PC-9 (cell line): ENCODE measurements around the gene COL4A6. TPM values are rescaled to one million over a fixed set of nuclear protein-coding genes. Genes with fewer than 3 reads are reported as not detected.

Experiments
- BruUV-seq: library from RNA; stranded (reverse); fragments of 400-500 nt; replicated peaks from 2 replicates; lab custom pipeline; 2021; lab: Mats Ljungman, UMichigan
- CTCF ChIA-PET: fragments of 300-600 bp; sonication (Branson Sonifier 250); formaldehyde crosslinking; loops from one replicate; lab custom pipeline; 2022; ENCODE audit warnings: antibody characterized with exemption; lab: Charles Lee
- POLR2A ChIA-PET: fragments of 300-600 bp; sonication (Branson Sonifier 250); formaldehyde crosslinking; loops from one replicate; lab custom pipeline; 2022; ENCODE audit warnings: antibody characterized with exemption; ENCODE audit not compliant: unreplicated experiment; lab: Charles Lee
- DNase-seq, 2 experiments: peaks; one replicate each; pipeline versions ENCODE4 v3.0.0 to v3.0.0-alpha.2; 2015 to 2022; ENCODE audit warnings: mixed read lengths in 1 of 2
- H2AFZ ChIP-seq: fragments of 200-600 bp; sonication (generic); 2 replicates; pipeline ENCODE4 v1.8.1; 2017; ENCODE audit warnings: antibody characterized with exemption
- H3F3A ChIP-seq: fragments of 200-600 bp; sonication (generic); 2 replicates; pipeline ENCODE4 v1.8.1; 2017; ENCODE audit warnings: antibody characterized with exemption, mild to moderate bottlenecking, low read depth; ENCODE audit not compliant: insufficient read depth
- H3K27ac ChIP-seq: fragments of 200-600 bp; sonication (generic); 2 replicates; pipeline ENCODE4 v1.6.1; 2016; ENCODE audit warnings: mixed run types
- H3K27me3 ChIP-seq: fragments of 200-600 bp; sonication (generic); 2 replicates; pipeline ENCODE4 v1.6.1; 2016; ENCODE audit warnings: low read depth, mixed run types; ENCODE audit not compliant: insufficient read depth
- H3K36me3 ChIP-seq: fragments of 200-600 bp; sonication (generic); 2 replicates; pipeline ENCODE4 v1.6.1; 2016; ENCODE audit warnings: low read depth, mixed run types
- H3K4me1 ChIP-seq: fragments of 200-600 bp; sonication (generic); replicated peaks from 2 replicates; pipeline ENCODE4 v1.6.1; 2016; ENCODE audit warnings: mixed run types; ENCODE audit not compliant: insufficient read depth
- H3K4me2 ChIP-seq: fragments of 200-600 bp; sonication (generic); 2 replicates; pipeline ENCODE4 v1.6.1; 2017; ENCODE audit warnings: mixed run types
- H3K4me3 ChIP-seq: fragments of 200-600 bp; sonication (generic); 2 replicates; pipeline ENCODE4 v1.6.1; 2016; ENCODE audit warnings: mixed run types
- H3K79me2 ChIP-seq: fragments of 200-600 bp; sonication (generic); 2 replicates; pipeline ENCODE4 v1.6.1; 2017; ENCODE audit warnings: low read depth, mixed run types
- H3K9me2 ChIP-seq: fragments of 200-600 bp; sonication (generic); 2 replicates; pipeline ENCODE4 v1.8.1; 2017; ENCODE audit warnings: mild to moderate bottlenecking; ENCODE audit not compliant: insufficient read depth
- H3K9me3 ChIP-seq: fragments of 200-600 bp; sonication (generic); 2 replicates; pipeline ENCODE4 v1.8.1; 2016; ENCODE audit warnings: low read depth; ENCODE audit not compliant: insufficient read depth
- H4K20me1 ChIP-seq: fragments of 200-600 bp; sonication (generic); 2 replicates; pipeline ENCODE4 v1.8.1; 2017; ENCODE audit not compliant: insufficient read depth
- CTCF ChIP-seq: fragments of 200-600 bp; sonication (generic); conservative IDR thresholded peaks from 2 replicates; pipeline ENCODE4 v1.6.1; 2017; ENCODE audit warnings: mixed run types, antibody characterized with exemption, mild to moderate bottlenecking, moderate library complexity
- EZH2 ChIP-seq: fragments of 200-600 bp; sonication (generic); IDR thresholded peaks from 2 replicates; pipeline ENCODE4 v1.8.0; 2017; ENCODE audit warnings: antibody characterized with exemption, low read depth
- intact Hi-C: fragments of 100-400 bp; cut with micrococcal nuclease; formaldehyde crosslinking; loops from one replicate; pipeline ENCODE4 v1.10.0; 2022; ENCODE audit not compliant: unreplicated experiment
- total RNA-seq: library from RNA; stranded (reverse); gene quantifications from 2 replicates; pipeline ENCODE4 v1.2.3, GENCODE V29; 2021

The COL4A6 gene
- total RNA-seq, 1 experiment from 2014 or later: 15.5 TPM

GRCh38 chrX:108299704-108300103 is 138.5 kb downstream of the COL4A6 start:
- H3K9me2 ChIP-seq: 0 out of 2 replicates have a peak, but pooled peaks cover 3% of the 10 kb centered on the region
- H3K4me3 ChIP-seq: no peak overlapping the region
- no peaks in the 10 kb centered on the region for H3K4me1 ChIP-seq
- intact Hi-C loops: loop anchor here (10.0 kb wide), 1 partner anchor 235 kb away; no protein-coding TSS in a partner anchor
- ChIA-PET CTCF (no interaction called here), POLR2A (no interaction called here)
- TF ChIP-seq CTCF (no peak), EZH2 (no peak)
- BruUV-seq: no TSS peak
- no peak overlapping the region for H2AFZ ChIP-seq
- H3K79me2 ChIP-seq: no peaks in the 10 kb centered on the region
- 0 out of 2 replicates have a peak, but pooled peaks cover 3% of the 10 kb centered on the region for H3K9me3 ChIP-seq
- no peaks in the 10 kb centered on the region for H3K36me3 ChIP-seq
- H3K27me3 ChIP-seq: no peaks in the 10 kb centered on the region
- H3F3A ChIP-seq: no peaks in the 10 kb centered on the region
- no peak for DNase-seq
- H3K27ac ChIP-seq: no peak overlapping the region
- H3K4me2 ChIP-seq: no peak overlapping the region
- H4K20me1 ChIP-seq: no peaks in the 10 kb centered on the region

GRCh38 chrX:108299101-108299591 is 139.1 kb downstream of the COL4A6 start:
- TF ChIP-seq CTCF (no peak), EZH2 (no peak)
- no TSS peak for BruUV-seq
- Histone ChIP-seq H3F3A (no peaks in the 10 kb centered on the region), H3K9me3 (0 out of 2 replicates have a peak, but pooled peaks cover 3% of the 10 kb centered on the region), H4K20me1 (no peaks in the 10 kb centered on the region), H3K79me2 (no peaks in the 10 kb centered on the region), H3K4me3 (no peak overlapping the region), H3K9me2 (0 out of 2 replicates have a peak, but pooled peaks cover 3% of the 10 kb centered on the region), H2AFZ (no peak overlapping the region), H3K4me2 (no peak overlapping the region), H3K4me1 (no peaks in the 10 kb centered on the region), H3K36me3 (no peaks in the 10 kb centered on the region), H3K27me3 (no peaks in the 10 kb centered on the region), H3K27ac (no peak overlapping the region)
- intact Hi-C loops: no loop called here
- POLR2A ChIA-PET: no interaction called here
- CTCF ChIA-PET: no interaction called here
- DNase-seq: no peak

GRCh38 chrX:108298165-108298602 is 140.0 kb downstream of the COL4A6 start:
- H3K9me2 ChIP-seq: 0 out of 2 replicates have a peak, but pooled peaks cover 3% of the 10 kb centered on the region
- CTCF ChIA-PET: no interaction called here
- no peaks in the 10 kb centered on the region for H3F3A ChIP-seq
- no peak overlapping the region for H3K4me3 ChIP-seq
- TF ChIP-seq CTCF: no peak
- no peak for TF ChIP-seq EZH2
- H3K36me3 ChIP-seq: no peaks in the 10 kb centered on the region
- H3K27ac ChIP-seq: no peak overlapping the region
- H2AFZ ChIP-seq: no peak overlapping the region
- no peaks in the 10 kb centered on the region for H4K20me1 ChIP-seq
- BruUV-seq: no TSS peak
- no peak overlapping the region for H3K4me2 ChIP-seq
- DNase-seq: no peak
- no peaks in the 10 kb centered on the region for H3K27me3 ChIP-seq
- intact Hi-C loops: no loop called here
- 0 out of 2 replicates have a peak, but pooled peaks cover 3% of the 10 kb centered on the region for H3K9me3 ChIP-seq
- no peaks in the 10 kb centered on the region for H3K4me1 ChIP-seq
- H3K79me2 ChIP-seq: no peaks in the 10 kb centered on the region
- POLR2A ChIA-PET: no interaction called here
